Liver (tissue), 3 donors: ENCODE data around the gene CFAP97.

Source experiments
- CTCF ChIP-seq: fragments of 150-350 bp; IDR thresholded peaks from 2 replicates; pipeline ENCODE4 v1.5.1; 2017; ENCODE audit warnings: improper control_type of control experiment, low read depth, low read length; ENCODE audit not compliant: missing input control
- NR2F2 ChIP-seq: IDR thresholded peaks from 2 replicates; pipeline ENCODE4 v1.6.1; 2016; ENCODE audit warnings: antibody characterized with exemption
- REST ChIP-seq: IDR thresholded peaks from 2 replicates; pipeline ENCODE4 v1.6.1; 2016; ENCODE audit warnings: antibody characterized with exemption, mild to moderate bottlenecking
- TAF1 ChIP-seq: conservative IDR thresholded peaks from 2 replicates; pipeline ENCODE4 v1.6.1; 2016; ENCODE audit warnings: antibody characterized with exemption, mild to moderate bottlenecking
- YY1 ChIP-seq: IDR thresholded peaks from 2 replicates; pipeline ENCODE4 v1.6.1; 2016; ENCODE audit warnings: antibody characterized with exemption, mild to moderate bottlenecking
- donor health status: healthy.
- donor health status: healthy.

GRCh38 chr4:185190306-185190856 is 13.4 kb downstream of the CFAP97 start:
- TF ChIP-seq CTCF (no peak), REST (no peak), TAF1 (no peak), YY1 (no peak), NR2F2 (no peak)
